GM18868 (cell line): Measurements from ENCODE around the gene TERT.

Experiments used
- ATAC-seq: cut with Tn5 transposase; IDR thresholded peaks from one replicate; pipeline ENCODE4 v1.9.1; 2021; ENCODE audit warnings: mild to moderate bottlenecking, moderate library complexity; ENCODE audit not compliant: unreplicated experiment

The TERT gene

DNA sequence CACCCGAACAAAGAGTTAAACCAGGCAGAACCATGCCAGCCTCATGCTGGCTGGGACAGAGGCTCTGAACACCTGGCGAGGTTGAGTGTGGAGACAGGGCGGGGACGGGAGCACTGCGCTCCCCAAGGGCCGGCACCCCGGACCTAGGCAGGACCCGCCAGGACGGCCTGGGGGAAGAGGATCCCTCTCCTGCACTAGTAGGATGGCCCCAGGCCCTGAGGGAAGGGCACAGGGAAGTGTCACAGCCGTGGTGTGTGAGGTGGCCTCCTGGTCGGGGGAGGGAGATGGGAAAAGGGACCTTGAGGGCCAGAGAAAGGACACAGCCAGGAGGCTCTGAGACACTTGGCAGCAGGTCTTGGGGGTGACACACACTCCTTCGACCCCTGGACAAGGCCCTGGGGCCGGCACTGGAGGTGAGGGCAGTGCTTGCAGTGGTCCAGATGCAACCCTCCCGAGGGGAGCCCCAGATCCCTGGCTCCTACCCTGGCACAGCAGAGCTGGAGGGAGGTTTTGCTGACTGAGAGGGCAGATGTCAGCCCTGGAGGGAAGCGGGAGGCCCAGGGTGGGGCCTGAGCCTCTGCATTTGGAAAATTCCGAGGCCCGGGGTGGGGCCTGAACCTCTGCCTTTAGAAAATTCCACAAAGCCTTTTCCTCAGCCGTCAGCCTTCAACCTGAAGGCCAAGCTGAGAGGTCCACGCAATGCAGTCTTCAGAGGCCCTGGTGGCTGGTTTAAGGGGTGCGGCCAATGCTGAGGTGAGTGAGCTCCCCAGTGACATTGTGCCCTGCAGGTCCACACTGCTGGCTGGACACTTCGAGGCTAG, 24.8 kb upstream of the TERT start:
- no peak for ATAC-seq

DNA sequence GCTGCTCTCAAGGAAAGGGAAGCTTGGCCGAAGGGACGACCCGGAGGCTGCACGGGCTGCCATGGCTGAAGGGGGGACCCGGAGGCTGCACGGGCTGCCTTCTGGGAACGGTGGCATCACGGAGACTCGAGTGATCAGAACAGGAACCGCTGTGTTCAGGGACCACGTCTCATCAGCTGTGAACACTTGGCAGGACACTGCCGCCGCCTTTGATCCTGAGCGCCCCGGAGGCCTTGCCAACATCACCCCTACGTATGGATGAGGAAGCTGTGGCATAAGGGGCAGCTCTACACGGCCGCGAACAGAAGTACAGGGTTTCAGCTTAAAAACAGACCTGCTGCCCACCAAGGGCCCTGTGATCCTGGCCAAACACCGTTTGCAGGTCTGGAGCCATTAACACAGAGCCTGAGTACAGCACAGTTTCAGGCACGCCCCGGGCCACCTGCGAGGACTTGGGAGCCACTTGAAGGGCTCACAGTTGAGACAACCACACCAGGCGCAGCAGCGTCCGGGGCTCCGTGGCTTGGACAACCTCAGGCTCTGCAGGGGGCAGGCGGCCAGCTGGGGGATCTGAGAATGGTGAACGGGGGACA, 23.9 kb upstream of the TERT start:
- ATAC-seq, result no peak

DNA sequence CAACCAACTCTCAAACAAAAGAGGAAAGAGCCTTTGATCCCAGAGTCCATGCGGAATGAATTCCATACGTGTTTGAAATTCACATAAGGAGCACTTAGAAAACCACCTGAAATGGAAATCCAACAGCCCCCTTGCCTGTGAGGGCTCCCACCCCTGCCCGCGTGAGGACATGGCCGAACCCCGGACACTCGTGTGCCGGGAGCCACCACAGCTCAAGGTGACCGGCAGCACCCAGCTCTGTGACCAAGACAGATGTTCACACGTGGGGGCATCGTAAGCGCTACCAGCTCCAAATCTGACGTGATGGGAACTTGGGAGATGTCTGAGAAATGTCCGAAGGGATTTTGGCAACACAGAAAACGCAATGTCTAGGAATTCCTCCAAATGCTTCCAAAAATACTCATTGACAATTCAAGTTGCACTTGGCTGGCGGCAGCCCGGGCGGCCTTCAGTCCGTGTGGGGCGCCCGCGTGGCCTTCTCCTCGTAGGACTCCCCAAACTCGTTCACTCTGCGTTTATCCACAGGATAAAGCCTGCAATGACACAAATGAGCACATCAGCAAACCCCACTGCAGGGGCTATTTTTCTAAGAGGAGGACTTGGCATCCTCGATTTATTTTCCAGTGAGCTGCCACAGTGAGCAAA, 23.2 kb upstream of the TERT start:
- no peak for ATAC-seq

DNA sequence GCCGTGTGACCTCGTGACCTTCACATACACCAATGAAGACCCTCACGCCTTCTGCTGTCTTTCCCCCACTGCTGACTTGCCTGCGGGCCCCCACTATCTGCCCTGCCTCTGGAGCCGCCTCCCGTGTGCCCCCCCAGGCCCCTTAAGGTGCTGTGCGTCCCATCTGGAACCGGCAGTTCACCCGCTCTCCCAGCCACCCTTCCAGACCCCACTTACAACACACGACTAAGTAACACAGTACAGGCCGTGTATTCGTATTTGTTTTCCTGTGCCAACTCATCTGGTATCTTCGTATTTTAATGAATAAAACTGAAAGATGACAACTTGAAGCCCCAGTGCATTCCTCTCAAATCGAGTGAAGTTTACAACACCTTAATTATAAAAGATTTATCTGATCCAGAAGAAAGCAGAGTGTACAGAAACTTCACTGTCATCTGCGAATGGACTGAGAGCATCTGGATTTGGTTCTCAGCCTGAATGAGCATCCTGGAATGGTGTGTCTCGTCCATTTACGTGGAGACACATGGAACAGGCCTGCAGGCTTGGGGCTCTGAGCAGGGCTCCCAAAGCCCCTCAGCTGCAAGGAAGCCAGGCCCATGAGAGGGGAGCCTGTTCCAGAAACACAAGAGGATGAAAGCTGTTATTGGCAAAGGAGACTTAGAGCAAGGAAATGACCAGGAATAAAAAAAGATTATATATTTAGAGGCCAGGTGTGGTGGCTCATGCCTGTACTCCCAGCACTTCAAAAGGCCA, 21.9 kb upstream of the TERT start:
- no peak for ATAC-seq

DNA sequence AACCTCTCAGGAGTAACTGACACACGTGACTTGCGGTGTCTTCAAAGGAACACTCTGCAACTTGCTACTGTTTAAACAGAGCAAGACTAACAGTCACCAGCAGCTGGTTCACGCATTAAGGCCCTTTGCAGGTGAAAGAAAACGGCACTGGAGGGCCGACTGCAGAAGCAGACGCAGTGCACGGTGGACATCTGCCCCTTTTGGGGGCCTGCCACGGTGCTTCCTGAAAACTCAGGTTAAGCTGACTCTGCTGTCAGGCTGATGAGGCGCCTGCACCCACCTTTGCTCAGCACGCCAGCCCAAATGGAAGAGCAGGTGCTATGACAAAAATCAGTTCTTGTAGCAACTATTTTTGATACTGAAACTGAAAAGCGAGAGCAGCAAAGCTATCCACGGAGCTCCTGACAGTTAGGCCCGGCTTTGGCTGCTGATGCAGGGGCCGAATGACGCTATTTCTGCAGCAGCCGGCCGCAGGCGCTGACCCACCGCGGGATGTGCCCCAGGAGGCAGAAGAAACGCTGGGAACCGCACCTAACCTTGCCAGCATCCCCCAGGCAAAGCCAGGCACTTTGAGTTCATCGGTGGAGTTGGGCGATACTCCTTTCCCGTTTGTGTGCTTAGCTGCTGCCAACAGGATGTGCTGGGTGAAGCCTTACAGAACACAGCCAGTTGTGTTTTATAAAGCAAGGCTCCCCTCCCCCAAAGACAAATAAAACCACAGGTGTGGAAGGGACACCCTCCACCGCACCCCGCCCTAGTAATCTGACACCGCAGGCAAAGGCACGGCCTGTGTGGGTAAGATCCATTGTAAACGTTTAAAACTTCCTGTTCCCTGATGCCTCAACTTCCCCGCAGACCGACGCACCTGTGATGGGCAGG, 21.1 kb upstream of the TERT start:
- peak; percentile 60 for ATAC-seq

DNA sequence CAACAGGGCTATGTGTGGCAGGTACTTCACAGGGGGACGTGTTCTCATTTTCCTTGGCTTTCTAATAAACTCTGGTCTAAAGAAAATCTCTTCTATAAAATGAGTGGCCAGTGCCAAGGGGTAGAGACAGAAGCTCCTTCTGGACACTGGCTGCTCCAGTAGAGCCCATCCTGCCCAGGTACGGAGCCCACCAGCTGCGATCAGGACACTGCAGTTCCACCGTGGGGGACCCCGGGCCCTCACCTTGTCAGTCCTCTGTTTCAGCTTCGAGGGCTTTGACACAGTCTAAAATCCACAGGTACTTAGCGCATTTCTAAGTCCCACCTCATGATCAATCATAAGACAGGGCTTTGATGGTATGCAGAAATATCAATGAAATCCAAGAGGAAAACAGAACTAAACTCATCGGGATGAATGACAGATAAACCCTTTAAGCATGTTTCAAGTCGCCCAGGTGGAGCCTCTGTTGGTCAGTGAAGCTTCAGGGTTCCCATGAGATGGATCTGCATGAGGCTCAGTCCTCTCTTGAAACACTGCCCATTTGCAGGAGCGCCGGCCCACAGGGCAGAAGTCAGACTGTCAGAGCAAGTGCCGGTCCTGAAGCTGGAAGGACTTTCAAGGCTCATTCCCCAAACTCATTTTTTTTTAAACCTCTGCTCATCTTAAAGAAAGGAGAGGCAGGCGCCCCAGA, 20.3 kb upstream of the TERT start:
- no peak for ATAC-seq

DNA sequence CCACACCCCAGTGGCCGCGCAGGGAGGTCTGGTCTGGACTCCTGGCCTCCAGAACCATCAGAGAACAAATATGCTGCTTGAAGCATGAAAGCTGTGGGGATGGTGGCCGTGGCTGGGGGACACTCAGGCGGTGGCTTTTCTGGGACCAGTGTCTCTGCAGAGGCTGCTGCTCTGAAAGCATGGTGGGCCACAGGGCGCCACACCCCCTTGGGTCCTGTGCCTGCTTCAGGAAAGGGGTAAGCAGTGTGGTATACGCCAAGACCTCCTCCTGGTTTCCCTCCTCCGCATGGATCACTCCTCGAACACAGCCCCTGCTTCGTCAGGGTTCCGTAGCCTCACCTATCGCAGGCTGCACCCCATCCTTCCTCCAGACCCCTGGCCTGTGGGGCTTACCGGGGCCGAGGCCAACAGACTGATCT, 19.7 kb upstream of the TERT start:
- ATAC-seq, result no peak

DNA sequence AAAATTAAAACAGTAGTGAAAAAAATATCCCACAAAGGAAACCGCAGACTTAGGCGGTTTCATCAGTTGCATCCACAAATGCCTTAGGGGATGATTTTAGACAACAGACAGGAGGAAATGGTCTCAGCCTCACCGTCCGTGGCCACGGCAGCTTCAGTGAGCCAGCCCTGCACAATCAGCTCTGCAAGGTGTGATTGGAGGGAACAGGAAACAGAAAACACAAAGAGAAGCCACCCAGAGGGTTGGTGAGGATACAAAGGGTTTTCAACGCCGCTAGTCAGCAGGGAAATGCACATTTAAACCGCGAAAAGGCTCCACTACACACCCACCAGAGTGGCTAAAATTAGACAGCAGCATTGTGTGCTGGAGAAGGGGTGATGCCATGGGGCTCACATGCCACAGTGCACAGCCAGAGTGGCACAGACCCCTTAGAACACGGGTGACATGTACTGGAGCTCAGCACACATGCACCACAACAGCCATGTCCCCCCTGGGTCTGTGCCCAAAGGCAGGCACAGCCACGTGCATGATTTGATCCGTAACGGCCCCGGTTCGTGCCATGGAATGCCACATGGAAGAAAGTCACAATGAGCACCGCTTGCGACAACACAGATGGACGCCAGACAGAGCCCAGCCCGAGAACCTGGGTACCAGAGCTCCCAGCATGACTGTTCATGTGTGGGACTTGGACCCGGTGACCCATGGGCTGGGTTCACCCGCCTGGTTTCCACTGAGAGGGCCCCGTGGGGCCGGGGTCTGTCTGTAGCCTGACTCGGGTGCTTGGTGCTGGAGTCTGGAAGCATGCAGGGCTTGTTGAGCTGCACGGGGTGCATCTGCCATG, 18.3 kb upstream of the TERT start:
- ATAC-seq, result peak; percentile 73

DNA sequence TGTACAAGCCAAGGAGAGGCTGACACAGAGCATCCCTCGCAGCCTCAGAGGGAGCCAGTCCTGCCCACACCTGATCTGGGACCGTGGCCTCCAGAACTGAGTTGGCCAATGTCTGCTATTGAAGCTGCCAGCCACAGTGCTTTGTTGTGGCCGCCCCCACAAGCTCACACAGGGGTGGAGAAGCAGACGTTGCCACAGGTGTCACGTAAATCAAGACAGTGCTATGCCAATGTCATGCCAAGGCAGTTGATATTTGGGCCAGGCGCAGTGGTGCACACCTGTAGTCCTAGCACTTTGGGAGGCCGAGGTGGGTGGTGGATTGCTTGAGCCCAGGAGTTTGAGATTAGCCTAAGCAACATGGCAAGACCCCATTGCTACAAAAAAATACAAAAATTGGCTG, 17.3 kb upstream of the TERT start:
- ATAC-seq, result no peak

DNA sequence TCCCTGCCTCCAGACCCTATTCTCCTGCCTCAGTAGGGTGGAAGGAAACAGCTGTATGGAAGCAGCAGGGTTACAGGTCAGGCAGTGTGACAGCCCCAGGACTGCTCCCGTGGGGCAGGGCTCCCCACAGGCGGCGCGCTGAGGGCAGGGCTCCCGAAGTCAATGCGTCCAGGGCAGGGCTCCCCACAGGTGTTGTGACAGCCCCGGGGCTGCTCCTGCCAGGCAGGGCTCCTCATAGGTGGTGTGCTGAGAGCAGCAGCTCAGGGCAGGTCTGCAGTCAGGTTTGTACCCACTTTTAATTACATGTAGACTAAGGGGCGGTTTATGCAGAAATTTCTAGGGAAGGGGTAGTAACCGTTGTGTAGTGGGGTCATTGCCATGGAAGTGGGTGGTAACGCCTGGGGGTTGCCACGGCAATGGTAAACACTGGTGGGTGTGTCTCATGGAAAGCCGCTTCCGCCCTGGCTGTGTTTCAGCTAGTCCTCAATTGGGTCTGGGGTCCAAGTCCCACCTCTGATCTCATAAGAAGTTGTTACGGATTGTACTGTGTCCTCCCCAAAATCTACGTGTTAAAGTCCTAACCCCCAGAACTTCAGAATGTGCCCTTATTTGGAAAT, 16.7 kb upstream of the TERT start:
- ATAC-seq, result no peak

DNA sequence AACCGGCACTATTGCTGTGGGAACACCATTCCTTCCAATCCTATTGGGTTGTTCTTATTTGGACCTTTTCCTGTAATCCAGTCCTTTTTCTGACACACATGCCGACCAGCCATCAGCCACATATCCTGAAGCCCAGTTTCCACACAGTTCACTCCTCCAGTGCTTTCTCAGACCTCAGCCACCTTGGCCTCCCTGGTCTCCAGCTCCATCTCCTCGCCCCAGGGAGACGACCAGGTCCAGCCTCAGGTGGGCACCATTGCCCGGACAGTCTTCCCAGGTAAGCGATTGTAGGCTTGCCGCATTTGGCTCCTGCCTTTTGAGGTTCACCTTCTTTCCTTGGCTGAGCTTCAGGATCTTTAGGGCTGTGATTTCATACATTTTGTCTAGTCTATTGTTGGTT, 15.2 kb upstream of the TERT start:
- ATAC-seq, result no peak

DNA sequence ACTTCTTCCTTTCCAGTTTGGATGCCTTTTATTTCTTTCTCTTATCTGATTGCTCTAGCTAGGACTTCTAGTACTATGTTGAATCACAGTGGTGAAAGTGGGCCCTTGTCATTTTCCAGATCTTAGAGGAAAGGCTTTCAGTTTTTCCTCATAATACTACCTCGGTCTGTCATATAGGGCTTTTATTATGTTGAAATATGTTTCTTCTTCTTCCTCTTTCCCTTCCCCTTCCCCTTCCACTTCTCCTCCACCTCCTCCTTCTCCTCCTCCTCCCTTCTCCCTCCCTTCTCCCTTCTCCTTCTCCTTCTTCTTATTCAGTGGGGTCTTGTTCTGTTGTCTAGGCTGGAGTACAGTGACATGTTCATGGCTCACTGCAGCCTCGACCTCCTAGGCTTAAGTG, 9.2 kb upstream of the TERT start:
- ATAC-seq, result no peak

DNA sequence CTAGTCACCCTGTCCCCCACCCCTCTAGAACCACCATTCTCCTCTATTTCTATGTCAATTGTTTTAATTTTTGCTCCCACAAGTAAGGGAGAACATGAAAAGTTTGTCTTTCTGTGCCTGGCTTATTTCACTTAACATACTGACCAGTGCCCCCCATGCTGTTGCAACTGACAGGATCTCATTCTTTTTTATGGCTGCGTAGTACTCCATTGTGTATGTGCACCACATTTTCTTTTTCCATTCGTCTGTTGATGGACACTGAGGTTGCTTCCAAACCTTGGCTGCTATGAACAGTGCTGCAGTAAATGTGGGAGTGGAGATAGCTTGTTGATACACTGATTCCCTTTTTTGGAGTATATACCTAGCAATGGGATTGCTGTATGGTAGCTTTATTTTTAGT, 7.4 kb upstream of the TERT start:
- ATAC-seq, result no peak

DNA sequence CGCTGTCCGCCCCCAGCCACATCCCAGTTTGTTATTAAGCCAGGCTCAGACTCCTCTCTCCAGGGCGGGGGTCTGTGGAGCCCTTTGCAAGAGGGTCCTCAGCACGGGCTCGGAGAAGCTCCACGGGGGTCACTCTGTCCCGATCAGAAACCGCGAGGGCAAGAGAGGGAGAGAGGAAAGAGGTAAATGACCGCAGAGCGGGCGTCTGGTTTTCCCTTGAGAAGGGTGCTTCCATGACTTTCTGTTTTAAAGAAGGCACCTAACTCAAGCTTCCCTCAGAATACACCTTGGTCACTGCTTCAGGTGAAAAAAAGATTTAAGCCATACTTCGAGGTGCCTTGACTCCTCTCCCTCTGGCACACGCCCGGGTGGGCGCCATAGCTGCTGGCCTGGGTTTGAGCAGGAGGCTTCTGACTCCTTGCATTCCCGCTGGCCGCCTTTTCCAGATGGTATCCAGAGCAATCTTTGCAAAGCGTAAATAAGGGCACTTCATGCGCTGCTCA, 5.8 kb upstream of the TERT start:
- ATAC-seq, result no peak

DNA sequence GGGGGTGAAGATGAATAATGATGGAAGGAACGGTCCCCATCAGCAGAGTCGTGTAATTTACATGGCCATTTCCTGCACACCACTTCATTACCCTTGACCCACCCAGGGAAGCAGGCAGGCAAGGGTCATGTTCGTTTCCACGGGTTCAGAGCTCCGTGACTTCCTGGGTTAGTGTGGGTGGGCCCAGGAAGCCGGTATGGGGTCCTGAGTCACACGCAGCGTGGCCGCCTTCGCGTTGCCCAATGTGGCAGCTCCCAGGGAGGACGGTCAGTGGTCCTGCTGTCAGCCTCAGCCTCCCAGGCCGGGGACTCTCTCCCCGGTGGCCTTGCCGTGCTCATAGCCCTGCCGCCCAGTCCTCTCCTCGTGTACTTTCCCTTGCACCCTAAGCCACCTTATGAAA, 5.1 kb upstream of the TERT start:
- ATAC-seq, result no peak

DNA sequence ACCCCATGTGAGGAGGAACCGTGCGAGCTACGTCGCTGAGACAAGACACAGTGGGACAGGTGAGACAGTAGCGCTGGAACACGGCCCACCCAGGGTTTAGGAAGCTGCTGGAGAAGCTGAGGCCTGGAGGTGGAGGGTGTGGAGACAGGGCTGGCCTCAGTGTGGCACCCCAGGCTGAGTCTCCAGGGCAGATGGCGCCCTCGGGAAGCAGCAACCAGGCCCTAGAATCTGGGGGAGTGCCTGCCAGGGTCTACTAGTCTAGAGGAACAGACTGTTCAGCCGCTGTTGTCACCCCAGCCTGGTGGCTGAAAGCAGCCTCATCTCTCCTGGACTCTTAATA, 4.6 kb upstream of the TERT start:
- ATAC-seq, result no peak

DNA sequence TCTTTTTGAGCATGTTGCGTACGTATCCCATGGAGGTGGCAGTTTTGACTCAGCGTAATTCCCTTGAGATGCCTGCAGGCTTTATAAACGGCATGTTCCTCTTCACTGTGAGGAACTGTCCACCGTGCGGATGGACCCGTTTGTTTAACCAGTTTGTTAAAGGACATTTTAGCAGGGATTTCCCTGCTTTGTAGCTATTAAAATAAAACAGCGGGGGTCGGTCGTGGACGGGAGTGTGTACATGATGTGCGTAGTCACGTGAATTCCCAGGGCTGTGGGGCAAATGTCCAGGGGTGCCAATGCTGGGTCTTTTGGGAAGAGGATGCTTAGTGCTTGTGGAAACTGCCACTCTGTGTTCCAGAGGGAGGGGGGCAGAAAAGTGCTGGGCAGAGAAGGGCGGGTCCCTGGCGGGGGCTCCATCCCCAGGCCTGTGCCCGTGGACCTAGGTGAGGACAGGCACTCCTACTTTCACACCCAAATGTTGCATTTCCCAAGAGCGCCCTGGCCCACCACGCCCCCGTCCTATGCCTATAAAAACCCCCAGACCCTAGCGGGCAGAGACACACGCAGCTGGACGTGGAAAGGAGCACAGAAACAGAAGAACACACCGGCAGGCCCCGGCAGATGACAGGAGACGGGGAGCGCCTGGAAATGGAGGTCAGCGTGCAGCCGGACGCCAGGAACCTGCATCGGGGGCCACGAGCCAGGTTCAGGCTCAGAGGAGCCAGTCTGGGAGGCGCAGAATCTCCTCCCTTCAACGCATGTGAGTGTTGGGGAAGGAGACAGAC, 4.0 kb upstream of the TERT start:
- ATAC-seq, result no peak

DNA sequence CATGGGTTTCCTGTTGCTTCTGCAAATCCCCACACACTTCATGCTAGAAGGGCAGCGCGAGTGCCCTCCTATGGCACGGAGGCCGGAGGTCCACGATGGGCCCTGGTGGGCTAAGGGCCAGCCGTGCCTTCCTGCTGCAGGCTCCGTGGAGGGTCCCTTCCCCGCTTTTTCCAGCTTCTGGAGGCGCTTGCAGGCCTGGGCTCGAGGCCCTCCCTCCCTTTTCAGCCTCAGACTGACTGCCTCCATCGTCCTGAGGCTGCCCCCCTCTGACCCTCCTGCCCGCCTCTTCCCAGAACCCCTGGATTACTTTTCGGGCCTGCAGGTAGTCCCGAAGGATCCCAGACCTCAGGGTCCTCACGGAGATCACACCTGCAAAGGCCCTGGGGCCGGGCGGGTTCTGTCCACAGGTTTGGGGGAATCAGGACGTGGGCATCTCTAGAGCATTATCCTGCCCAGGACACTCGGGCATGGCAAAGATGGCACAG, 3.2 kb upstream of the TERT start:
- no peak for ATAC-seq
